IMR-90 (cell line): ENCODE measurements around the gene CAPN10. TPM values are rescaled to one million over a fixed set of nuclear protein-coding genes. Genes with fewer than 3 reads are reported as not detected.

Experiments used
- ATAC-seq: fragments of 200-7000 bp; cut with Tn5 transposase; 2 replicates; pipeline ENCODE4 v1.9.1; 2020; ENCODE audit warnings: low read depth, mild to moderate bottlenecking, moderate library complexity
- BruUV-seq: library from RNA; stranded (reverse); fragments of 400-500 nt; replicated peaks from 2 replicates; lab custom pipeline; 2021; lab: Mats Ljungman, UMichigan
- CTCF ChIA-PET: fragments of 300-600 bp; formaldehyde crosslinking; extraction: SDS; loops from one replicate; lab custom pipeline; 2021; ENCODE audit warnings: antibody characterized with exemption; lab: Yijun Ruan, JAX
- POLR2A ChIA-PET: fragments of 300-600 bp; sonication (Branson Sonifier 250); formaldehyde crosslinking; loops from one replicate; lab custom pipeline; 2022; ENCODE audit warnings: antibody characterized with exemption; ENCODE audit not compliant: unreplicated experiment; lab: Charles Lee
- DNase-seq: peaks from one replicate; pipeline ENCODE4 v3.0.0; 2013
- H2AFZ ChIP-seq: replicated peaks from 2 replicates; pipeline ENCODE3; 2013; ENCODE audit warnings: low read length, mild to moderate bottlenecking; ENCODE audit not compliant: poor library complexity
- H2AK5ac ChIP-seq: 2 replicates; pipeline ENCODE4 v1.6.1; 2013; ENCODE audit warnings: low read depth, low read length, inconsistent platforms
- H2AK9ac ChIP-seq: replicated peaks from 2 replicates; pipeline ENCODE3; 2013; ENCODE audit warnings: mild to moderate bottlenecking, low read depth, low read length, moderate library complexity; ENCODE audit not compliant: poor library complexity
- H2BK120ac ChIP-seq: 2 replicates; pipeline ENCODE4 v1.6.1; 2013; ENCODE audit warnings: low read depth, low read length, inconsistent platforms
- H2BK15ac ChIP-seq: 3 replicates; pipeline ENCODE4 v1.6.1; 2013; ENCODE audit warnings: low read depth, low read length, inconsistent platforms
- H2BK20ac ChIP-seq: 2 replicates; pipeline ENCODE4 v1.6.1; 2013; ENCODE audit warnings: low read depth, mild to moderate bottlenecking, inconsistent platforms, low read length, moderate library complexity
- H2BK5ac ChIP-seq: 2 replicates; pipeline ENCODE4 v1.6.1; 2013; ENCODE audit warnings: mild to moderate bottlenecking, low read depth, low read length, inconsistent platforms; ENCODE audit not compliant: poor library complexity, severe bottlenecking
- H3K14ac ChIP-seq: replicated peaks from 2 replicates; pipeline ENCODE4 v1.6.1; 2013; ENCODE audit warnings: low read depth, low read length, inconsistent platforms
- H3K18ac ChIP-seq: 2 replicates; pipeline ENCODE4 v1.6.1; 2013; ENCODE audit warnings: low read depth, low read length, control low read depth
- H3K23ac ChIP-seq: 2 replicates; pipeline ENCODE4 v1.6.1; 2013; ENCODE audit warnings: low read depth, low read length, inconsistent platforms
- H3K27ac ChIP-seq: 2 replicates; pipeline ENCODE4 v1.5.1; 2013; ENCODE audit warnings: mild to moderate bottlenecking, control low read depth, low read length; ENCODE audit not compliant: insufficient read depth
- H3K27me3 ChIP-seq: 2 replicates; pipeline ENCODE4 v1.6.1; 2013; ENCODE audit warnings: low read length; ENCODE audit not compliant: control insufficient read depth, insufficient read depth
- H3K36me3 ChIP-seq: 2 replicates; pipeline ENCODE4 v1.6.1; 2013; ENCODE audit warnings: low read length, mixed read lengths; ENCODE audit not compliant: control insufficient read depth, insufficient read depth
- H3K4ac ChIP-seq: 2 replicates; pipeline ENCODE4 v1.6.1; 2013; ENCODE audit warnings: low read depth, low read length, inconsistent platforms
- H3K4me1 ChIP-seq: 2 replicates; pipeline ENCODE4 v1.6.1; 2013; ENCODE audit warnings: low read length, mixed read lengths; ENCODE audit not compliant: control insufficient read depth, insufficient read depth
- H3K4me2 ChIP-seq: 2 replicates; pipeline ENCODE4 v1.6.1; 2013; ENCODE audit warnings: low read depth, mild to moderate bottlenecking, control low read depth, low read length, moderate library complexity
- H3K4me3 ChIP-seq: 2 replicates; pipeline ENCODE4 v1.5.1; 2013; ENCODE audit warnings: low read depth, mild to moderate bottlenecking, control low read depth, low read length, moderate library complexity; ENCODE audit not compliant: insufficient read depth
- H3K56ac ChIP-seq: 2 replicates; pipeline ENCODE4 v1.6.1; 2013; ENCODE audit warnings: low read length, inconsistent platforms; ENCODE audit not compliant: insufficient read depth; ENCODE audit errors: extremely low read depth
- H3K79me1 ChIP-seq, 2 experiments: 2 replicates each; pipeline ENCODE4 v1.6.1; 2013; ENCODE audit warnings: low read length in 2 of 2, inconsistent platforms in 1 of 2, low read depth in 1 of 2
- H3K9ac ChIP-seq: 2 replicates; pipeline ENCODE4 v1.6.1; 2013; ENCODE audit warnings: low read depth, low read length, control low read depth
- H3K9me1 ChIP-seq: 2 replicates; pipeline ENCODE4 v1.6.1; 2013; ENCODE audit warnings: low read length, inconsistent platforms; ENCODE audit not compliant: insufficient read depth
- H3K9me3 ChIP-seq: 2 replicates; pipeline ENCODE4 v1.6.1; 2013; ENCODE audit warnings: low read length; ENCODE audit not compliant: control insufficient read depth, insufficient read depth
- H4K20me1 ChIP-seq: 2 replicates; pipeline ENCODE4 v1.6.1; 2013; ENCODE audit warnings: low read length, inconsistent platforms; ENCODE audit not compliant: insufficient read depth
- H4K5ac ChIP-seq: 2 replicates; pipeline ENCODE4 v1.6.1; 2013; ENCODE audit warnings: mild to moderate bottlenecking, low read depth, low read length, control low read depth
- H4K8ac ChIP-seq, 2 experiments: 2 replicates each; pipeline ENCODE4 v1.6.1; 2013; ENCODE audit warnings: low read depth in 2 of 2, low read length in 2 of 2, control low read depth in 1 of 2, inconsistent platforms in 1 of 2
- H4K91ac ChIP-seq: 2 replicates; pipeline ENCODE4 v1.6.1; 2013; ENCODE audit warnings: low read depth, low read length, inconsistent platforms; ENCODE audit not compliant: insufficient read depth
- BHLHE40 ChIP-seq: fragments of 150-350 bp; IDR thresholded peaks from 2 replicates; pipeline ENCODE4 v1.6.1; 2016; ENCODE audit warnings: mild to moderate bottlenecking, low read depth, low read length
- FOS ChIP-seq: fragments of 150-350 bp; IDR thresholded peaks from 2 replicates; pipeline ENCODE4 v1.6.1; 2016; ENCODE audit warnings: low read depth, low read length
- POLR2A ChIP-seq: IDR thresholded peaks from 2 replicates; pipeline ENCODE4 v1.6.1; 2012; ENCODE audit warnings: mild to moderate bottlenecking, low read depth, low read length
- RFX5 ChIP-seq: IDR thresholded peaks from 2 replicates; pipeline ENCODE4 v1.8.0; 2012; ENCODE audit warnings: low read depth, mild to moderate bottlenecking, low read length, moderate library complexity
- SMC3 ChIP-seq: fragments of 150-350 bp; IDR thresholded peaks from 2 replicates; pipeline ENCODE4 v1.6.1; 2016; ENCODE audit warnings: low read depth, mild to moderate bottlenecking, antibody characterized with exemption, low read length, moderate library complexity
- WGBS, 2 experiments: methylation state at CpG; one replicate each; pipeline versions ENCODE4 v1.1.5 to v1.1.7; 2013; ENCODE audit warnings: missing lambda C conversion rate in 2 of 2; ENCODE audit not compliant: insufficient read length in 1 of 2; ENCODE audit errors: extremely low coverage in 2 of 2; 5-methylcytosine and 5-hydroxymethylcytosine counted together
- dilution Hi-C: fragments of 300-500 bp; cut with HindIII; formaldehyde crosslinking; loops from one replicate; pipeline ENCODE4 v1.14.3; 2018; ENCODE audit warnings: low sequenced_read_pairs; ENCODE audit not compliant: unreplicated experiment
- in situ Hi-C: fragments of 300-500 bp; cut with MboI; formaldehyde crosslinking; loops from 3 replicates; pipeline ENCODE4 v1.14.3; 2019; ENCODE audit warnings: low sequenced_read_pairs, inconsistent platforms, mixed read lengths
- intact Hi-C: fragments of 100-400 bp; cut with micrococcal nuclease; formaldehyde crosslinking; loops from 2 replicates; pipeline ENCODE4 v1.10.0; 2022
- polyA plus RNA-seq, 3 experiments: library from polyadenylated mRNA; depleted of rRNA; stranded (reverse); fragments of >200 nt; gene quantifications; 2 replicates each; pipeline ENCODE4 v1.2.3, GENCODE V29; 2012; ENCODE audit warnings: low replicate concordance in 1 of 3
- total RNA-seq: library from RNA; depleted of rRNA; stranded (reverse); fragments of >200 nt; gene quantifications from 2 replicates; pipeline ENCODE4 v1.2.3, GENCODE V29; 2012
- TF ChIP-seq, protein P1 (sequence below): conservative IDR thresholded peaks from 2 replicates; pipeline ENCODE4 v1.5.1; 2012; ENCODE audit warnings: mild to moderate bottlenecking, low read depth, low read length, improper control_type of control experiment
- TF ChIP-seq, protein P2 (sequence below): fragments of 150-350 bp; IDR thresholded peaks from 2 replicates; pipeline ENCODE4 v1.6.1; 2016; ENCODE audit warnings: low read depth, mild to moderate bottlenecking, low read length, moderate library complexity, borderline replicate concordance

Gene CAPN10
- total and polyA plus RNA-seq, 2 of the 4 experiments (the other 2 are of a cell fraction): 6.3 to 20.9 TPM

- H4K5ac ChIP-seq: no peak overlapping the region
- in situ Hi-C loops: no loop called here
- peaks cover 31% of the 10 kb centered on the region for H3K36me3 ChIP-seq
- H2AFZ ChIP-seq: no peak overlapping the region
- POLR2A ChIA-PET: no interaction called here
- H3K9ac ChIP-seq: no peak overlapping the region
- peaks cover 10% of the 10 kb centered on the region; the same call in 1 of the 2 replicates for H3K4me1 ChIP-seq
- BruUV-seq: no TSS peak
- CTCF ChIA-PET: no interaction called here
- ATAC-seq: no peak
- H2AK5ac ChIP-seq: no peak overlapping the region
- H2AK9ac ChIP-seq: no peak overlapping the region
- no peak overlapping the region for H2BK15ac ChIP-seq
- peaks cover 12% of the 10 kb centered on the region for H3K9me1 ChIP-seq
- H3K56ac ChIP-seq: no peak overlapping the region
- DNase-seq: no peak
- H3K18ac ChIP-seq: no peak overlapping the region
- no peak overlapping the region for H3K4me3 ChIP-seq
- H3K14ac ChIP-seq: no peak overlapping the region
- WGBS, 2 experiments: 96% methylated on average over 7 of the region's 32 CpGs; no CpG with 5 or more reads in 1 of the 2 experiments
- no peak overlapping the region for H4K91ac ChIP-seq
- intact Hi-C loops: no loop called here
- no peak overlapping the region for H3K4ac ChIP-seq
- peaks cover 14 to 38% of the 10 kb centered on the region in 2 experiments; a peak in 3 of 4 replicates for H3K79me1 ChIP-seq
- TF ChIP-seq, protein P1, sequence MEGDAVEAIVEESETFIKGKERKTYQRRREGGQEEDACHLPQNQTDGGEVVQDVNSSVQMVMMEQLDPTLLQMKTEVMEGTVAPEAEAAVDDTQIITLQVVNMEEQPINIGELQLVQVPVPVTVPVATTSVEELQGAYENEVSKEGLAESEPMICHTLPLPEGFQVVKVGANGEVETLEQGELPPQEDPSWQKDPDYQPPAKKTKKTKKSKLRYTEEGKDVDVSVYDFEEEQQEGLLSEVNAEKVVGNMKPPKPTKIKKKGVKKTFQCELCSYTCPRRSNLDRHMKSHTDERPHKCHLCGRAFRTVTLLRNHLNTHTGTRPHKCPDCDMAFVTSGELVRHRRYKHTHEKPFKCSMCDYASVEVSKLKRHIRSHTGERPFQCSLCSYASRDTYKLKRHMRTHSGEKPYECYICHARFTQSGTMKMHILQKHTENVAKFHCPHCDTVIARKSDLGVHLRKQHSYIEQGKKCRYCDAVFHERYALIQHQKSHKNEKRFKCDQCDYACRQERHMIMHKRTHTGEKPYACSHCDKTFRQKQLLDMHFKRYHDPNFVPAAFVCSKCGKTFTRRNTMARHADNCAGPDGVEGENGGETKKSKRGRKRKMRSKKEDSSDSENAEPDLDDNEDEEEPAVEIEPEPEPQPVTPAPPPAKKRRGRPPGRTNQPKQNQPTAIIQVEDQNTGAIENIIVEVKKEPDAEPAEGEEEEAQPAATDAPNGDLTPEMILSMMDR: no peak
- TF ChIP-seq, protein P2, sequence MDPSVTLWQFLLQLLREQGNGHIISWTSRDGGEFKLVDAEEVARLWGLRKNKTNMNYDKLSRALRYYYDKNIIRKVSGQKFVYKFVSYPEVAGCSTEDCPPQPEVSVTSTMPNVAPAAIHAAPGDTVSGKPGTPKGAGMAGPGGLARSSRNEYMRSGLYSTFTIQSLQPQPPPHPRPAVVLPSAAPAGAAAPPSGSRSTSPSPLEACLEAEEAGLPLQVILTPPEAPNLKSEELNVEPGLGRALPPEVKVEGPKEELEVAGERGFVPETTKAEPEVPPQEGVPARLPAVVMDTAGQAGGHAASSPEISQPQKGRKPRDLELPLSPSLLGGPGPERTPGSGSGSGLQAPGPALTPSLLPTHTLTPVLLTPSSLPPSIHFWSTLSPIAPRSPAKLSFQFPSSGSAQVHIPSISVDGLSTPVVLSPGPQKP: no peak
- TF ChIP-seq SMC3 (no peak), FOS (no peak), POLR2A (no peak), BHLHE40 (no peak), RFX5 (no peak)
- H2BK120ac ChIP-seq: no peak overlapping the region
- peaks cover 33% of the 10 kb centered on the region for H4K20me1 ChIP-seq
- H3K27ac ChIP-seq: no peak overlapping the region
- no peak overlapping the region for H2BK5ac ChIP-seq
- peaks cover 2% of the 10 kb centered on the region; the same call in 1 of the 2 replicates for H3K9me3 ChIP-seq
- no peak overlapping the region for H3K23ac ChIP-seq
- H3K4me2 ChIP-seq: no peak overlapping the region
- dilution Hi-C loops: no loop called here
- H3K27me3 ChIP-seq: no peaks in the 10 kb centered on the region
- H4K8ac ChIP-seq: no peak overlapping the region
- H2BK20ac ChIP-seq: no peak overlapping the region
These were observed 9.9 kb upstream of the CAPN10 start for GRCh38 chr2:240576436-240577205.
